HepG2 (cell line): Measurements from ENCODE around the gene EPHB3. TPM values are rescaled to one million over a fixed set of nuclear protein-coding genes. Genes with fewer than 3 reads are reported as not detected.

Source experiments
- ATF7-NPFF ChIP-seq: sonication (generic); formaldehyde crosslinking; IDR thresholded peaks from 2 replicates; pipeline ENCODE4 v1.8.1; 2023; ENCODE audit warnings: mild to moderate bottlenecking, low read depth, missing genetic modification reagents, moderate library complexity
- ELF3 ChIP-seq: IDR thresholded peaks from 2 replicates; pipeline ENCODE4 v1.6.1; 2016; ENCODE audit warnings: missing genetic modification reagents, missing compliant biosample characterization
- IKZF4 ChIP-seq: sonication (generic); formaldehyde crosslinking; IDR thresholded peaks from 2 replicates; pipeline ENCODE4 v1.5.1; 2020; ENCODE audit warnings: borderline replicate concordance, mild to moderate bottlenecking, low read depth, missing genetic modification reagents; ENCODE audit errors: not compliant biosample characterization
- IRF2 ChIP-seq: IDR thresholded peaks from 2 replicates; pipeline ENCODE4 v1.6.1; 2018; ENCODE audit warnings: missing genetic modification reagents, missing compliant biosample characterization
- KDM2A ChIP-seq: sonication (generic); formaldehyde crosslinking; IDR thresholded peaks from 2 replicates; pipeline ENCODE4 v1.4.0; 2020; ENCODE audit warnings: low read depth, missing genetic modification reagents, borderline replicate concordance
- NFKBIZ ChIP-seq: IDR thresholded peaks from 2 replicates; pipeline ENCODE4 v1.6.1; 2018; ENCODE audit warnings: missing genetic modification reagents, missing compliant biosample characterization
- PPARG ChIP-seq: conservative IDR thresholded peaks from 2 replicates; pipeline ENCODE4 v1.6.1; 2016; ENCODE audit warnings: missing biosample characterization, missing genetic modification reagents
- STAG1 ChIP-seq: sonication (generic); formaldehyde crosslinking; IDR thresholded peaks from 2 replicates; pipeline ENCODE4 v1.4.0; 2020; ENCODE audit warnings: missing genetic modification reagents
- XBP1 ChIP-seq: sonication (generic); formaldehyde crosslinking; IDR thresholded peaks from 2 replicates; pipeline ENCODE4 v1.5.0; 2020; ENCODE audit warnings: missing genetic modification reagents
- ZC3H4 ChIP-seq: sonication (generic); formaldehyde crosslinking; IDR thresholded peaks from 2 replicates; pipeline ENCODE4 v1.4.0; 2020; ENCODE audit warnings: missing genetic modification reagents, borderline replicate concordance
- ZNF12 ChIP-seq: sonication (generic); formaldehyde crosslinking; IDR thresholded peaks from 2 replicates; pipeline ENCODE4 v1.5.0; 2020; ENCODE audit warnings: missing genetic modification reagents
- ZNF234 ChIP-seq: sonication (generic); formaldehyde crosslinking; conservative IDR thresholded peaks from 2 replicates; pipeline ENCODE4 v1.5.1; 2020; ENCODE audit warnings: mild to moderate bottlenecking, missing genetic modification reagents
- ZNF263 ChIP-seq: sonication (generic); formaldehyde crosslinking; IDR thresholded peaks from 2 replicates; pipeline ENCODE4 v1.4.0; 2020; ENCODE audit warnings: missing genetic modification reagents
- ZNF614 ChIP-seq: IDR thresholded peaks from 2 replicates; pipeline ENCODE4 v1.6.1; 2018; ENCODE audit warnings: missing biosample characterization, missing genetic modification reagents, inconsistent platforms, borderline replicate concordance
- ZNF782 ChIP-seq: sonication (generic); formaldehyde crosslinking; IDR thresholded peaks from 2 replicates; pipeline ENCODE4 v1.4.0; 2020; ENCODE audit warnings: missing genetic modification reagents, mild to moderate bottlenecking, borderline replicate concordance
- polyA plus RNA-seq, 8 experiments: library from polyadenylated mRNA; depleted of rRNA in 3 of 8; stranded (reverse) in 7 of 8; unstranded in 1 of 8; fragments of >200 nt; fragmentation: Illumina TruSeq in 4 of 8; extraction: Trizol in 4 of 8; gene quantifications; 2 replicates each; pipeline versions ENCODE4 v1.2.1 to v1.2.3, GENCODE V29; 2011 to 2016; ENCODE audit warnings: low read depth in 4 of 8, missing spikeins in 1 of 8, mixed read lengths in 1 of 8; ENCODE audit not compliant: insufficient read depth in 1 of 8
- total RNA-seq, 5 experiments: library from RNA; depleted of rRNA; stranded (reverse); fragments of >200 nt; fragmentation: Illumina TruSeq; extraction: Trizol; gene quantifications; 2 replicates each; pipeline ENCODE4 v1.2.3, GENCODE V29; 2016; ENCODE audit warnings: low read depth in 1 of 5
- TF ChIP-seq, protein P1 (sequence below): sonication (generic); formaldehyde crosslinking; IDR thresholded peaks from 2 replicates; pipeline ENCODE4 v1.8.0; 2023; ENCODE audit warnings: mild to moderate bottlenecking, missing genetic modification reagents
- TF ChIP-seq, protein P2 (sequence below), 2 experiments: sonication (generic) in 1 of 2; formaldehyde crosslinking in 1 of 2; IDR thresholded peaks; 2 replicates each; pipeline versions ENCODE4 v1.6.1 to v1.9.0; 2014 to 2022; ENCODE audit warnings: antibody characterized with exemption in 1 of 2, borderline replicate concordance in 1 of 2, inconsistent platforms in 1 of 2, low read depth in 1 of 2, missing genetic modification reagents in 1 of 2
- TF ChIP-seq, protein P3 (sequence below): sonication (generic); IDR thresholded peaks from 2 replicates; pipeline ENCODE4 v1.6.1; 2016; ENCODE audit warnings: low read depth, borderline replicate concordance
- TF ChIP-seq, protein P4 (sequence below), 2 experiments: fragments of 450-650 bp in 1 of 2; sonication (generic) in 1 of 2; formaldehyde crosslinking; IDR thresholded peaks; 2 replicates each; pipeline versions ENCODE4 v1.5.0 to v1.8.0; 2020 to 2022; ENCODE audit warnings: mild to moderate bottlenecking in 1 of 2, missing genetic modification reagents in 1 of 2

Gene EPHB3
- total and polyA plus RNA-seq, 2 of the 13 experiments (the other 11 are each of a cell fraction or from before 2014, with no cell fraction given): 0.01 TPM; not detected in 1

DNA sequence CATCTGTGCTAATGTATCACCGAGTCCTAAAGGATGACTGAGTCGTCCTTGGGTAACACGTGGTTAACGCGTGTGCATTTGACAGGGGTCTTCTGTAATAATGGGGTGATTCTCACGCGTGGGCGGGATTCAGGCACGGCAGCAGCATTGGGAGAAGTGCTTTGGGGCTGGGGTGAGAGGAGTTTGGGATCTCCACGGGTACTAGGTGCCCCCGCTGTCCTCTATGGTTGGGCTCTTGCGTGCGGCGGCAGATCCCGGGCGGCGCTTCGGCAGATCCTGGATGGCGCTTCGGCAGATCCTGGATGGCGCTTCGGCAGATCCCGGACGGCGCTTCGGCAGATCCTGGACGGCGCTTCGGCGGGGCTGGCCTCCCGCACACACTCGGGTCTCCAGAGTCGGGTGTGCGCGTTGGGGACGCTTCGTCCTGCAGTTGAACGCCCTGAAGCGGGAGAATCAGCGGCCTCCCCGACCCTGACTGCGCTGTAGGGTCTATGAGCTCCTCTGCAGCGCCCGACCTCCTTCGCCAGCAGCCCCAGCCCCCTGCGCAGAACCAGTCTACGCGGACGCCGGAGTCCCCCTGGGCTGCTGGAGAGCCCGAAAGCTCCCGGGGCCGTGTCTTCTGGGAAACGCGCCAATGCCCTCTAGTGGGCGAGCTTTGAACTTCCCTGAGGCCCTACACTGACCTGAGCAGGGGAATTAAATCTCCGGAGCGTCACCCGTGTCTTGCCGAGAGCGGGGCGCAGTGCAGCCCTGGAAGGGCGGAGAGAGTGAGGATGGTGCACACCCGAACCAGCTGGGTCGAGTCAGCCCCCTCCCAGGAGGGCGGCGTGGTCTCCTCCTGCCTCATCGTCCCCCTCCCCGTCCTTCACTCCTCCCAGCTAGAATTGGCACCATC is 48.1 kb upstream of the EPHB3 start (continued):
- TF ChIP-seq, protein P1, sequence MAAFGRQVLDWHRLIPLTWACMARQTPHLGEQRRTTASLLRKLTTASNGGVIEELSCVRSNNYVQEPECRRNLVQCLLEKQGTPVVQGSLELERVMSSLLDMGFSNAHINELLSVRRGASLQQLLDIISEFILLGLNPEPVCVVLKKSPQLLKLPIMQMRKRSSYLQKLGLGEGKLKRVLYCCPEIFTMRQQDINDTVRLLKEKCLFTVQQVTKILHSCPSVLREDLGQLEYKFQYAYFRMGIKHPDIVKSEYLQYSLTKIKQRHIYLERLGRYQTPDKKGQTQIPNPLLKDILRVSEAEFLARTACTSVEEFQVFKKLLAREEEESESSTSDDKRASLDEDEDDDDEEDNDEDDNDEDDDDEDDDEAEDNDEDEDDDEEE: no peak
- TF ChIP-seq ELF3 (no peak), IKZF4 (CRISPR knock-in tag) (no peak), ZNF263 (no peak), ZNF782 (CRISPR knock-in tag) (no peak), ATF7-NPFF (CRISPR knock-in tag) (no peak), IRF2 (CRISPR knock-in tag) (0 out of 2 replicates have a peak, but pooled peaks have one; percentile 19), ZNF234 (CRISPR knock-in tag) (no peak), PPARG (no peak), NFKBIZ (CRISPR knock-in tag) (no peak), ZNF12 (CRISPR knock-in tag) (no peak), XBP1 (CRISPR knock-in tag) (no peak), ZNF614 (CRISPR knock-in tag) (no peak), STAG1 (CRISPR knock-in tag) (peak; percentile 84), ZC3H4 (CRISPR knock-in tag) (no peak), KDM2A (CRISPR knock-in tag) (peak; percentile 87)
- TF ChIP-seq, protein P2, sequence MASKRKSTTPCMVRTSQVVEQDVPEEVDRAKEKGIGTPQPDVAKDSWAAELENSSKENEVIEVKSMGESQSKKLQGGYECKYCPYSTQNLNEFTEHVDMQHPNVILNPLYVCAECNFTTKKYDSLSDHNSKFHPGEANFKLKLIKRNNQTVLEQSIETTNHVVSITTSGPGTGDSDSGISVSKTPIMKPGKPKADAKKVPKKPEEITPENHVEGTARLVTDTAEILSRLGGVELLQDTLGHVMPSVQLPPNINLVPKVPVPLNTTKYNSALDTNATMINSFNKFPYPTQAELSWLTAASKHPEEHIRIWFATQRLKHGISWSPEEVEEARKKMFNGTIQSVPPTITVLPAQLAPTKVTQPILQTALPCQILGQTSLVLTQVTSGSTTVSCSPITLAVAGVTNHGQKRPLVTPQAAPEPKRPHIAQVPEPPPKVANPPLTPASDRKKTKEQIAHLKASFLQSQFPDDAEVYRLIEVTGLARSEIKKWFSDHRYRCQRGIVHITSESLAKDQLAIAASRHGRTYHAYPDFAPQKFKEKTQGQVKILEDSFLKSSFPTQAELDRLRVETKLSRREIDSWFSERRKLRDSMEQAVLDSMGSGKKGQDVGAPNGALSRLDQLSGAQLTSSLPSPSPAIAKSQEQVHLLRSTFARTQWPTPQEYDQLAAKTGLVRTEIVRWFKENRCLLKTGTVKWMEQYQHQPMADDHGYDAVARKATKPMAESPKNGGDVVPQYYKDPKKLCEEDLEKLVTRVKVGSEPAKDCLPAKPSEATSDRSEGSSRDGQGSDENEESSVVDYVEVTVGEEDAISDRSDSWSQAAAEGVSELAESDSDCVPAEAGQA (IDR thresholded peaks at IDR 0.05; ENCODE audit: low read depth): no peak
- TF ChIP-seq, protein P2 (CRISPR knock-in tag; IDR thresholded peaks at IDR 0.05; ENCODE audit: borderline replicate concordance): no peak
- TF ChIP-seq, protein P3, sequence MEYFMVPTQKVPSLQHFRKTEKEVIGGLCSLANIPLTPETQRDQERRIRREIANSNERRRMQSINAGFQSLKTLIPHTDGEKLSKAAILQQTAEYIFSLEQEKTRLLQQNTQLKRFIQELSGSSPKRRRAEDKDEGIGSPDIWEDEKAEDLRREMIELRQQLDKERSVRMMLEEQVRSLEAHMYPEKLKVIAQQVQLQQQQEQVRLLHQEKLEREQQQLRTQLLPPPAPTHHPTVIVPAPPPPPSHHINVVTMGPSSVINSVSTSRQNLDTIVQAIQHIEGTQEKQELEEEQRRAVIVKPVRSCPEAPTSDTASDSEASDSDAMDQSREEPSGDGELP: no peak
- TF ChIP-seq, protein P4, sequence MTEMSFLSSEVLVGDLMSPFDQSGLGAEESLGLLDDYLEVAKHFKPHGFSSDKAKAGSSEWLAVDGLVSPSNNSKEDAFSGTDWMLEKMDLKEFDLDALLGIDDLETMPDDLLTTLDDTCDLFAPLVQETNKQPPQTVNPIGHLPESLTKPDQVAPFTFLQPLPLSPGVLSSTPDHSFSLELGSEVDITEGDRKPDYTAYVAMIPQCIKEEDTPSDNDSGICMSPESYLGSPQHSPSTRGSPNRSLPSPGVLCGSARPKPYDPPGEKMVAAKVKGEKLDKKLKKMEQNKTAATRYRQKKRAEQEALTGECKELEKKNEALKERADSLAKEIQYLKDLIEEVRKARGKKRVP (CRISPR knock-in tag; IDR thresholded peaks at IDR 0.05): no peak
